Ovary (tissue), 3 donors: ENCODE measurements around the gene C1QTNF8.

Source experiments
- CTCF ChIP-seq, 3 donors: fragments of 450-650 bp in 2 of 3; fragments of 200-600 bp in 1 of 3; IDR thresholded peaks; one replicate each; pipeline versions ENCODE4 v1.5.1 to v1.8.0; 2016 to 2022; ENCODE audit warnings: antibody characterized with exemption in 3 of 3, mild to moderate bottlenecking in 1 of 3
- POLR2A ChIP-seq: fragments of 450-650 bp; IDR thresholded peaks from one replicate; pipeline ENCODE4 v1.6.1; 2017; ENCODE audit warnings: antibody characterized with exemption, mild to moderate bottlenecking, moderate library complexity
- donor health status: DM: no; HTN: no; CAD: no.

GRCh38 chr16:1055557-1055924 lies 40.5 kb downstream of the C1QTNF8 start:
- no peak for TF ChIP-seq CTCF (IDR thresholded peaks at IDR 0.05)
- no peak for TF ChIP-seq POLR2A
